DMS 273 treated with DMSO at 0.1 percent for 48 hours (cell line): ENCODE measurements around the gene ABCF2.

ENCODE experiments used
- DNase-seq: peaks from one replicate; lab custom pipeline; 2025; lab: John Stamatoyannopoulos, UW

ABCF2 gene

GRCh38 chr7:151174246-151175046 lies 52.6 kb downstream of the ABCF2 start:
- DNase-seq, result no peak

- no peak for DNase-seq
These were observed 53.4 kb downstream of the ABCF2 start for GRCh38 chr7:151173386-151174245.

- peak; percentile 25 for DNase-seq
These were observed 54.5 kb downstream of the ABCF2 start for GRCh38 chr7:151172273-151173141.

GRCh38 chr7:151168787-151169162 lies 58.2 kb downstream of the ABCF2 start:
- DNase-seq, result no peak

- no peak for DNase-seq
These were observed 58.8 kb downstream of the ABCF2 start for GRCh38 chr7:151168003-151168786.

GRCh38 chr7:151167197-151167961 lies 59.6 kb downstream of the ABCF2 start, which contains the start of gene GBX1:
Gene GBX1 (minus strand): TSS chr7:151167694. CDS start chr7:151167548, 146 bp downstream.
- no peak for DNase-seq

GRCh38 chr7:151166629-151167196 lies 60.3 kb downstream of the ABCF2 start:
- no peak for DNase-seq
